ENCODE measurements around the gene SH3RF3.

SH3RF3 gene

DNA sequence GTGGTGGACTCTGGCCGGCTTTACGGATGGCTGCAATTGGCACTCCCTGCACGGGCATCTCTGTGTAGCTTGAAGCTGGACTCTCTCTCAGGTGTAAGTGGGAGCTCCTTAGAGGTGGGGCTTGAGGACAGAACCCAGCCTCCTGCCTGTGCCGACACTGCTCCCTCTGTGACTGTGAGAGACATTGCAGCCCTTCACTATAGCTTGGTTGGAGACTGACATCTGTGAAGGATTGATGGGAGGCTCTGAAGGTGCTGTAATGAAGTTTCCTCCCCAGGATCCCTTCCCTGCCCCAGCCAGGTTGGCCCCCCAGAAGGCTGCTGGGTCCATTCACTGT, 166.7 kb downstream of the SH3RF3 start:
- no peak overlapping the region for H3K14ac ChIP-seq (ENCODE audit: low read length)
- no peak overlapping the region for H2BK5ac ChIP-seq (ENCODE audit: low read length)
- H2BK15ac ChIP-seq (ENCODE audit: low read length) = no peak overlapping the region
- H3K9me3 ChIP-seq (replicated peaks in 1 of 2; ENCODE audit: control insufficient read depth in 2 of 2, insufficient read depth in 1 of 2, low read depth in 1 of 2, low read length in 2 of 2) = peaks cover 0 to 4% of the 10 kb centered on the region in 2 donors
- H3K4ac ChIP-seq (ENCODE audit: low read length) = no peak overlapping the region
- H3K27ac ChIP-seq (replicated peaks; ENCODE audit: low read length) = no peak overlapping the region
- no peak overlapping the region for H2BK120ac ChIP-seq (ENCODE audit: low read depth, low read length)
- no peaks in the 10 kb centered on the region for H3K4me1 ChIP-seq (ENCODE audit: control insufficient read depth in 2 of 2, insufficient read depth in 1 of 2, low read depth in 1 of 2, low read length in 2 of 2)
- no CpG with 5 or more reads among the region's 4 CpGs for WGBS, 2 donors (ENCODE audit: extremely low coverage in 2 of 2, insufficient read length in 2 of 2, insufficient replicate concordance in 1 of 2)
- H3K4me2 ChIP-seq (ENCODE audit: insufficient read depth, low read length, poor library complexity, severe bottlenecking) = no peak overlapping the region
- no peak overlapping the region for H4K91ac ChIP-seq (ENCODE audit: low read depth, low read length, poor library complexity)
- DNase-seq (ENCODE audit: low spot score) = no peak
- no peaks in the 10 kb centered on the region for H3K36me3 ChIP-seq (replicated peaks in 1 of 2; ENCODE audit: control insufficient read depth in 2 of 2, insufficient read depth in 2 of 2, low read length in 2 of 2)
- H2AK5ac ChIP-seq (ENCODE audit: low read depth, low read length) = no peak overlapping the region
- no peak overlapping the region for H2BK12ac ChIP-seq (ENCODE audit: low read length)
- H3K18ac ChIP-seq (ENCODE audit: low read length) = no peak overlapping the region
- no peaks in the 10 kb centered on the region for H3K27me3 ChIP-seq (ENCODE audit: control insufficient read depth in 3 of 3, insufficient read depth in 3 of 3, low read depth in 1 of 3, low read length in 3 of 3)
- H3K23ac ChIP-seq (ENCODE audit: low read depth, low read length, poor library complexity) = no peak overlapping the region
- no peak overlapping the region for H3K9ac ChIP-seq (ENCODE audit: low read depth, low read length, poor library complexity)
- no peak overlapping the region for H3K4me3 ChIP-seq (ENCODE audit: low read length in 2 of 2)
- H4K8ac ChIP-seq (ENCODE audit: low read depth, low read length) = no peak overlapping the region
- no peak overlapping the region for H2AFZ ChIP-seq (ENCODE audit: low read length)
- no peaks in the 10 kb centered on the region for H3K79me1 ChIP-seq (ENCODE audit: low read depth, low read length)

DNA sequence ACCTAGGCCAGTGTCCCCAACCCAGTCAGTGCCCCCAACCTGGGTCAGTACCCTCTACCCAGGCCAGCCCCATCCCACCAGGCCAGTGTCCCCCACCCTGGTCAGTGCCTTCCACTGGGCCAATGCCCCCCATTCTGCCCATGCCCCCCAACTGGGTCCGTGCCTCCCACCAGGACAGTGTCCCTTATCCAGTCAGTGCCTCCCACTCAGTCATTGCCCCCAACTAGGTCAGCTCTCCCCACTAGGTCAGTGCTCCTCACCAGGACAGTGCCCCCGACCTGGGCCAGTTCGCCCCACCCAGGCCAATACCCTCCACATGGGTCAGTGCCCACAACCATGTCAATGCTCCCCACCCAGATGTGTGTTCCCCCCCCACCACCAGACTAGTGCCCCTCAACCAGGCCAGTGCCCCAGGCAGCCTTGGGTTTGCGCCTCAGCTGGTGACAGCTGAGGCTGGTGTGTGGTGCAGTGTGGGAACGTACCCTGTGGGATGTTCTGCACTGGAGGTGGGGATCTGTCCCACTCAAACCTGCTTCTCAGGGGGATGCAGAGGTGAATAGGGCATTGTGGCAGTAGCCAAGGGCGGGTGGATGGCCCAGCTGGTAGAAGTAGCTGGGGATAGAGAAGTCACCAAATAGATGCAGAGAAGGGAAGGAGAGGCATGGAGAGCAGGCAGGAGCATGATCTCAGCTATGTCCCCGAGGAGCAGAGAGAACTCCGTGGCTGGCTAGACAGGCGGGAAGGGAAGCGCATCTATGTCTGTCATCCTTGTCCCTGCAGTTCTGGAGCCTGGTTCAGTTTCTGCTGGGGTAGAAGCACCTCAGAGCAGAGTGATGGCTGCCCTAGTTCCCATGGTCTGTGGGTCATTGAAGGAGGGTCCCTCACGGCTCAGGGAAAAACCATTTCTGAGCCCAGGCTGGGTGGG, 168.8 kb downstream of the SH3RF3 start:
- H3K27me3 ChIP-seq (ENCODE audit: control insufficient read depth in 3 of 3, insufficient read depth in 3 of 3, low read depth in 1 of 3, low read length in 3 of 3) = no peaks in the 10 kb centered on the region
- no peaks in the 10 kb centered on the region for H3K36me3 ChIP-seq (replicated peaks in 1 of 2; ENCODE audit: control insufficient read depth in 2 of 2, insufficient read depth in 2 of 2, low read length in 2 of 2)
- no peak overlapping the region for H2BK15ac ChIP-seq (ENCODE audit: low read length)
- peak overlapping the region; percentile 50 for H3K9ac ChIP-seq (ENCODE audit: low read depth, low read length, poor library complexity)
- no peak overlapping the region for H3K4me2 ChIP-seq (ENCODE audit: insufficient read depth, low read length, poor library complexity, severe bottlenecking)
- no peaks in the 10 kb centered on the region for H3K79me1 ChIP-seq (ENCODE audit: low read depth, low read length)
- DNase-seq (ENCODE audit: low spot score) = no peak
- no peak overlapping the region for H2BK12ac ChIP-seq (ENCODE audit: low read length)
- H2AFZ ChIP-seq (ENCODE audit: low read length) = no peak overlapping the region
- no peak overlapping the region for H2AK5ac ChIP-seq (ENCODE audit: low read depth, low read length)
- H4K8ac ChIP-seq (ENCODE audit: low read depth, low read length) = no peak overlapping the region
- WGBS, 2 donors (ENCODE audit: extremely low coverage in 2 of 2, insufficient read length in 2 of 2, insufficient replicate concordance in 1 of 2) = no CpG with 5 or more reads among the region's 11 CpGs
- H3K23ac ChIP-seq (ENCODE audit: low read depth, low read length, poor library complexity) = no peak overlapping the region
- H3K14ac ChIP-seq (ENCODE audit: low read length) = no peak overlapping the region
- H3K4ac ChIP-seq (ENCODE audit: low read length) = no peak overlapping the region
- H3K18ac ChIP-seq (ENCODE audit: low read length) = peak overlapping the region; percentile 82
- peaks cover 0 to 4% of the 10 kb centered on the region in 2 donors for H3K9me3 ChIP-seq (replicated peaks in 1 of 2; ENCODE audit: control insufficient read depth in 2 of 2, insufficient read depth in 1 of 2, low read depth in 1 of 2, low read length in 2 of 2)
- H2BK120ac ChIP-seq (ENCODE audit: low read depth, low read length) = no peak overlapping the region
- no peak overlapping the region for H3K27ac ChIP-seq (replicated peaks; ENCODE audit: low read length)
- no peak overlapping the region for H3K4me3 ChIP-seq (ENCODE audit: low read length in 2 of 2)
- no peak overlapping the region for H4K91ac ChIP-seq (ENCODE audit: low read depth, low read length, poor library complexity)
- H2BK5ac ChIP-seq (ENCODE audit: low read length) = no peak overlapping the region
- no peaks in the 10 kb centered on the region for H3K4me1 ChIP-seq (ENCODE audit: control insufficient read depth in 2 of 2, insufficient read depth in 1 of 2, low read depth in 1 of 2, low read length in 2 of 2)

DNA sequence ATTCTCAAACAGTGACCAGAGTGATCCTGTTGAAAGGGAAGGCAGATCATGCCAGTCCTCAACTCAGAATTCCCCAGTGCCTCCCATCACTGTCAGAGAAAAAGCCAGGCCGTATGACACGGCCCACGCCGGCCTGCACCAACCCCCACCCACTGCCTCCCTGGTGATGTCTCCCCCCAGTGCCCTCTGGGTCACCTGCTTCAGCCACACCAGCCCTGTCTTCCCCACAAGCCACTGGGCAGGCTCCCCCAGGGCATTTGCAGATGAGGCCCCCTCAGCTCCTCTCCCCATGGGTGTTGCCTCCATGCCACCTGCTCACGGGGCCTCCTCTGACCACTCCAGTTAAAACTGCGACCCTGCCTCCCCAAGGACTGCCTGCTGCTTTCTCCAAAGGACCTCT, 169.8 kb downstream of the SH3RF3 start:
- Histone ChIP-seq H2BK120ac (ENCODE audit: low read depth, low read length) (no peak overlapping the region), H3K27ac (replicated peaks; ENCODE audit: low read length) (no peak overlapping the region), H3K14ac (ENCODE audit: low read length) (no peak overlapping the region), H2AK5ac (ENCODE audit: low read depth, low read length) (no peak overlapping the region), H3K9ac (ENCODE audit: low read depth, low read length, poor library complexity) (no peak overlapping the region), H3K79me1 (ENCODE audit: low read depth, low read length) (no peaks in the 10 kb centered on the region), H2BK12ac (ENCODE audit: low read length) (no peak overlapping the region), H3K18ac (ENCODE audit: low read length) (peak overlapping the region; percentile 44), H2AFZ (ENCODE audit: low read length) (no peak overlapping the region), H3K23ac (ENCODE audit: low read depth, low read length, poor library complexity) (peak overlapping the region; percentile 86), H3K9me3 (replicated peaks in 1 of 2; ENCODE audit: control insufficient read depth in 2 of 2, insufficient read depth in 1 of 2, low read depth in 1 of 2, low read length in 2 of 2) (peaks cover 0 to 4% of the 10 kb centered on the region in 2 donors), H2BK15ac (ENCODE audit: low read length) (no peak overlapping the region), H3K27me3 (ENCODE audit: control insufficient read depth in 3 of 3, insufficient read depth in 3 of 3, low read depth in 1 of 3, low read length in 3 of 3) (no peaks in the 10 kb centered on the region), H3K4me3 (ENCODE audit: low read length in 2 of 2) (no peak overlapping the region), H4K91ac (ENCODE audit: low read depth, low read length, poor library complexity) (no peak overlapping the region), H3K36me3 (replicated peaks in 1 of 2; ENCODE audit: control insufficient read depth in 2 of 2, insufficient read depth in 2 of 2, low read length in 2 of 2) (no peaks in the 10 kb centered on the region), H3K4me1 (ENCODE audit: control insufficient read depth in 2 of 2, insufficient read depth in 1 of 2, low read depth in 1 of 2, low read length in 2 of 2) (no peaks in the 10 kb centered on the region), H3K4ac (ENCODE audit: low read length) (no peak overlapping the region), H3K4me2 (ENCODE audit: insufficient read depth, low read length, poor library complexity, severe bottlenecking) (no peak overlapping the region), H4K8ac (ENCODE audit: low read depth, low read length) (no peak overlapping the region), H2BK5ac (ENCODE audit: low read length) (no peak overlapping the region)
- WGBS, 2 donors (ENCODE audit: extremely low coverage in 2 of 2, insufficient read length in 2 of 2, insufficient replicate concordance in 1 of 2) = no CpG with 5 or more reads among the region's 6 CpGs
- no peak for DNase-seq (ENCODE audit: low spot score)

DNA sequence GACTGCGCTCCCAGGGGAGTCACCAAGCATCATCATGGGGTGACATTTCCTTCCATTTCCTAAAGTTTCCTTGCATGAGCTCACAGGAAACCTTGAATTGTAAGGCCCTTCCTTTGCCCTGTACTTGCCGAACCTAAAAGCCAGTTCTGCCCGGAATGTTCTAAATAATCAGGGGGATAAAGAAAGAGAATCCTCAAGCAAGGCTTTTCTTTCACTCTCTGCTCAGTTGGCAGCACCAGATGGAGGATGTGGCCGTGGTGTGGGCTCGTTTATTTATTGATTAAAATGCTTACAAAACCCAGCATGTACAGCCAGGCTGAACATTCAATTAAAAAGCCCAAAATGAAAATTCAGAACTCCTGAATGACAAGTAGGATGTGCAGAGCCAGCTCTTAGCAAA, 170.5 kb downstream of the SH3RF3 start:
- no peak overlapping the region for H4K91ac ChIP-seq (ENCODE audit: low read depth, low read length, poor library complexity)
- H3K79me1 ChIP-seq (ENCODE audit: low read depth, low read length) = no peaks in the 10 kb centered on the region
- no peak overlapping the region for H3K4me2 ChIP-seq (ENCODE audit: insufficient read depth, low read length, poor library complexity, severe bottlenecking)
- H4K8ac ChIP-seq (ENCODE audit: low read depth, low read length) = no peak overlapping the region
- no peak overlapping the region for H2BK120ac ChIP-seq (ENCODE audit: low read depth, low read length)
- no peak overlapping the region for H3K4me3 ChIP-seq (ENCODE audit: low read length in 2 of 2)
- no peak overlapping the region for H3K27ac ChIP-seq (replicated peaks; ENCODE audit: low read length)
- WGBS, 2 donors (ENCODE audit: extremely low coverage in 2 of 2, insufficient read length in 2 of 2, insufficient replicate concordance in 1 of 2) = no CpG with 5 or more reads among the region's 5 CpGs
- H2BK5ac ChIP-seq (ENCODE audit: low read length) = no peak overlapping the region
- H2BK12ac ChIP-seq (ENCODE audit: low read length) = no peak overlapping the region
- H2BK15ac ChIP-seq (ENCODE audit: low read length) = no peak overlapping the region
- no peaks in the 10 kb centered on the region for H3K36me3 ChIP-seq (replicated peaks in 1 of 2; ENCODE audit: control insufficient read depth in 2 of 2, insufficient read depth in 2 of 2, low read length in 2 of 2)
- no peak overlapping the region for H3K9ac ChIP-seq (ENCODE audit: low read depth, low read length, poor library complexity)
- H3K9me3 ChIP-seq (replicated peaks in 1 of 2; ENCODE audit: control insufficient read depth in 2 of 2, insufficient read depth in 1 of 2, low read depth in 1 of 2, low read length in 2 of 2) = peaks cover 0 to 4% of the 10 kb centered on the region in 2 donors
- no peak overlapping the region for H2AK5ac ChIP-seq (ENCODE audit: low read depth, low read length)
- no peaks in the 10 kb centered on the region for H3K4me1 ChIP-seq (ENCODE audit: control insufficient read depth in 2 of 2, insufficient read depth in 1 of 2, low read depth in 1 of 2, low read length in 2 of 2)
- H3K27me3 ChIP-seq (ENCODE audit: control insufficient read depth in 3 of 3, insufficient read depth in 3 of 3, low read depth in 1 of 3, low read length in 3 of 3) = no peaks in the 10 kb centered on the region
- no peak overlapping the region for H3K23ac ChIP-seq (ENCODE audit: low read depth, low read length, poor library complexity)
- no peak for DNase-seq (ENCODE audit: low spot score)
- no peak overlapping the region for H2AFZ ChIP-seq (ENCODE audit: low read length)
- no peak overlapping the region for H3K14ac ChIP-seq (ENCODE audit: low read length)
- no peak overlapping the region for H3K18ac ChIP-seq (ENCODE audit: low read length)
- no peak overlapping the region for H3K4ac ChIP-seq (ENCODE audit: low read length)
